Measurements from ENCODE around the gene TIAL1.
A peak's percentile ranks its signal among the peaks of the same experiment; 100 is the strongest.
"Not testable (repeated sequence)": the region's sequence is repeated elsewhere in the genome, so short reads cannot be mapped to it uniquely, and the experiment has no call there.

Gene TIAL1

DNA sequence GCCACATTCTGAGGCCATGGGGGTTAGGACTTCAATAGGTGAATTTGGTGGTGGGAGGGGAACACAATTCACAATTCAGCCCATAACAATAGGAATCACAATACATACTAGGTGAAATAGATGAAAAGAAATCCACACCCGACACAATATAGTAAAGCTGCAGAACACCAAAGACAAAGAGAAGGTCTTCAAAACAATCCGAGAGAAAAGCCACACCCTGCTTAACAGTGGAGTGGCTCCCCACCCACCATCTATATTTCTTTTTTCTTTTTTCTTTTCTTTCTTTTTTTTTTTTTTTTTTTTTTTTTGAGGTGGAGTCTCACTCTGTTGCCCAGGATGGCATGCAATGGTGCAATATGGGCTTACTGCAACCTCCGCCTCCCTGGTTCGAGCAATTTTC, 14.7 kb upstream of the TIAL1 start:
- no peak for DNase-seq

DNA sequence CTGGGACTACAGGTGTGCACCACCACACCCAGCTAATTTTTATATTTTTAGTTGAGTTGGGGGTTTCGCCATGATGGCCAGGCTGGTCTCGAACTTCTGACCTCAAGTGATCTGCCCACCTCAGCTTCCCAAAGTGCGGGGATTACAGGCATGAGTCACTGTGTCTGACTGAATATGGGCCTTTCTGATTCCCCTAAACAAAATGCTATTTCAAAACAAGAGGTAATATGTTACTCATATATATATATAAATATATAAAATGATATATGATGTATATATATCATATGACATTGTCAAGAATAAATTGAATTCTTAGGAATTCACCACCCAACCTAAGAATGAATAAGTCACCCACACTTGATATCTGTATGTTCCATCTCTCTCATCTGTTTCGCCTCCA, 12.8 kb upstream of the TIAL1 start:
- DNase-seq, result no peak

- DNase-seq, result peak; percentile 8
Observed at GRCh38 chr10:119608316-119609155, 11.8 kb upstream of the TIAL1 start.

- no peak for DNase-seq
Observed at GRCh38 chr10:119604468-119604867, 7.7 kb upstream of the TIAL1 start.

- no peak for DNase-seq
Observed at GRCh38 chr10:119602241-119603095, 5.7 kb upstream of the TIAL1 start.

DNA sequence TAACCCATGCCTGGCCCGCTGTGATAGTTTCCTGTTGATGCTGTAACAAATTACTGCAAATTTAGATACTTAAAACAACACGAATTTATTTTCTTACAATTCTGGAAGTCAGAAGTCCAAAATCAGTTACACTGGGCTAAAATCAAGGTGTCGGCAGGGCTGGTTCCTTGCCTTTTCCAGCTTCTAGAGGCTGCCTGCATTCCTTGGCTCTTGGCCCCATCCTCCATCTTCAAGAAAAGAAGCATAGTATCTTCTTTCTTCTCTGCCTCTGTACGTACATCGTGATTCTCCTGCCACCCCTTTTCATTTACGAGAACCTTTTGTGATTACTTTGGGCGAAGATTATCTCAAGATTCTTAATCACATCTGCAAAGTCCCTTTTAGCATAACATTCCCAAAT, 1.6 kb upstream of the TIAL1 start:
- DNase-seq, result no peak

DNA sequence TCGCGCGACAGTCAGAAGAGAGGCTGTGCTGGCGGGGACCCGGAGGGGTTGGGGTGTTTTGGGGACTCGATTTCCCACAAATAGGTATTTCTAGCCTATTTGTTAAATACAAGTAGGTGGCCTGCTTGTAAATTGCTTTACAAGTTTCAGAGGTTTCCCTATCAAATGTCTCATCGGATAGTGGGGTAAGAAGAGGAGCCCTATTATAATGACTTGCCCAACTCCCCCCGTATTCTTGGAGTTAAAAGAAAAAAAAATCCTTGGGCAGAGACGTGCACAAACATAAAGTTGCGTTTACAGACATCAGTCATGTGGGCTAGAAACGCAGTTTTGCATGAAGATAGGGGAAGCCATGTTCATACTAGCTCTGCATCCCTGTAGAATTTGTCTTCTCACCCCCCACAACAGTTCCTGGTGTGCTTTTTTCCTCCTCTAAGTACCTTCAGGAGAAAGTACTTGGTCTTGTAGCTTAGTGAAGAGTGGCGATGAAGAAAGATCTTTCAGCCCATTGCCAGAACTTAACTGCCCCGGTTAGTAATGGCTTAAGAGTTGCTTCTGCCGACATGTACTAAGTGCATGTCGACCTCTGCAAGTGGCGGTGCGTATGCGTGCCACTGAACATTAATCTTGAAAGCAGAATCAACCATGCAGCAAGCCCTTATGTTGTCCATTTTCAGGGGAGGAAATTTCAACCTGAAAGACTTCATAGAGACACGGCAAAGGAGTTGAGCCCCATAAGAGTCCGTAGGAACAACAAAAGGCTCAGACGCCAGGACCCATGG, 832 bp upstream of the TIAL1 start:
- no peak for DNase-seq

- peak; percentile 51 for DNase-seq
Observed at GRCh38 chr10:119595676-119596515, 868 bp downstream of the TIAL1 start.

GRCh38 chr10:119595134-119595675, 1.6 kb downstream of the TIAL1 start:
- no peak for DNase-seq

DNA sequence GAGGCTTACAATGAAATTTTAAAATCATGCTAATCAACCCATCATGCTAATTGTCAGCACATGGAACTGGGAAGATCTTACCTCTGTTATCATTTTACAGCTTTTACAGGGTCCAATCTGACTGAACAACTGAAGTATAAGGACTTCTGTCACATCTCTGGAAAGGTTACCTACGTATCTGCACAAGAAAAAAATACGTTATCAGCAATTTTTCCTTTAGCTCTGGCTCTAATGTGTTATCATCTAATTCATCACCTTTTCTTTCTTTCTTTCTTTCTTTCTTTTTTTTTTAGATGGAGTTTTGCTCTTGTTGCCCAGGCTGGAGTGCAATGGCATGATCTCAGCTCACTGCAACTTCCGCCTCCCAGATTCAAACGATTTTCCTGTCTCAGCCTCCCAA, 8.7 kb downstream of the TIAL1 start:
- no peak for DNase-seq

DNA sequence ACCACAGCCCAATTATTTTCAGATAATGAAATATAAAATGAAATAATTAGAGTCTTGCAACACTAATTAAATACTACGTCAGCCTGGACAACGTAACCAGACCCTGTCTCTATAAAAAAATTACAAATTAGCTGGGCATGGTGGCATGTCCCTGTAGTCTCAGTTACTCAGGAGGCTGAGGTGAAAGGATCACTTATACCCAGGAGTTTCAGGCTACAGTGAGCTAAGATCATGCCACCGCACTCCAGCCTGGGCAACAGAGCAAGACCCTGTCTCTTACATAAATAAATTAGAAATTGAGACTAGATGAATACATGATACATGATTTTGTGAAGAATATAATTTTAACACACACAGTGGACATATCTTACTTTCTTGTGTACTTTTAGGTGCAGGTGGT, 18.4 kb downstream of the TIAL1 start:
- no peak for DNase-seq

GRCh38 chr10:119575991-119576390, 20.8 kb downstream of the TIAL1 start:
- DNase-seq, result no peak

- peak; percentile 21 for DNase-seq
Observed at GRCh38 chr10:119575506-119575905, 21.3 kb downstream of the TIAL1 start.

- DNase-seq, result no peak
Observed at GRCh38 chr10:119567978-119568377, 28.8 kb downstream of the TIAL1 start.

DNA sequence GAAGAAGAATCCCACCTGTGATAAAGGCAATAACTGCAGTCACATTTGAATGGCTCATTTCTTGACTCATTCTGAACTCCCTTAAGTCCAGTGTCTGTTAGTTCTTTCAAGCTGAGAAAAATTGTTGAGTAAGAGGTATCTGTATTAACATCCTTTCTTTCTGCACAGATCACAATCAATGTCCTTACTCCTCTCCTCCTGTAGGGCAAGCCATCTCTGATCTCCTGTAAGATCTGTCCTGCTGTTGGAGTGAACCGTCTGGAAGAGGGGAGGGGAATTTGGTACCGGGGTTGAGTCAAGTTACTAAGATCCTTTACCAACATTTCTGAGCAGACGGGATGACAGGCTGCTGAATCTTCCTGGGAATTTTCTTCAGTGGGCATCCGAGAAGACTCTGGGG, 34.7 kb downstream of the TIAL1 start:
- DNase-seq, result no peak

- not testable (repeated sequence) for DNase-seq
Observed at GRCh38 chr10:119559511-119559910, 37.3 kb downstream of the TIAL1 start.

GRCh38 chr10:119556081-119556480, 40.7 kb downstream of the TIAL1 start:
- not testable (repeated sequence) for DNase-seq

DNA sequence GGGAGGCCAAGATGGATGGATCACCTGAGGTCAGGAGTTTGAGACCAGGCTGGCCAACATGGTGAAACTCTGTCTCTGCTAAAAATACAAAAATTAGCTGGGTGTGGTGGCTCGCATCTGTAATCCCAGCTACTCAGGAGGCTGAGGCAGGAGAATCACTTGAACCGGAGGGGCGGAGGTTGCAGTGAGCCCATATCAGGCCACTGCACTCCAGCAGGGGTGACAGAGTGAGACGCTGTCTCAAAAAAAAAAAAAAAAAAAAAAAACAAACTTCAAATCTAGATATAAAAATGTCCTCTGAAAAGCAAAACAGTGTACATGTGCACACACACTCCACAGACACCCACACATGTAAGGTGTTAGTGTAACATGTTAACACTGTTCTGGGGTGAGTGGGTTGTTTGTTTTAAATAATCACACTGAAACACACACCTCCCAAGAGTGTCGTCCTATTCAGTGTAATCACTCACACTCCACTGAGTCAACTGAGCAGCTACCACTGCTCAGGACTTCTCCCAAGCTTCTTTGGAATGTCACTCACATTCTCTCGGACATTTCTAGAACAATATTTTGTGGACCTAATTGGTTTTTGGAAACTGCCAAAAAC, 41.5 kb downstream of the TIAL1 start:
- no peak for DNase-seq

DNA sequence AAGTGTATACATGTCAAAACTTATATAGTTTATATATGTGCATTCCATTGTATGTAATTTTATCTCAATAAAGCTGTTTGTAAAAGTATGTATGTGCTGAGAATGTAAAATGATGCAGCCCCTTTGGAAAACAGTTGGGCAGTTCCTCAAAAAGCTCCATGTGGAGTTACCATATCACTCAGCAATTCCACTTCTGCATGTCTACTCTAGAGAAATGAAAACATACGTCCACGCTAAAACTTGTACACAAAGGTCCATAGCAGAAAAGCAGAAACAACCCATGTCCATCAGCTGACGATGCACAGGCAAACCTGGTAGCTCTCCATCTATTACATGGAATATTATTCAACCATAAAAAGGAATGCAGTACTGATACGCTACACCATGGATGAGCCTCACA, 45.9 kb downstream of the TIAL1 start:
- DNase-seq, result no peak

DNA sequence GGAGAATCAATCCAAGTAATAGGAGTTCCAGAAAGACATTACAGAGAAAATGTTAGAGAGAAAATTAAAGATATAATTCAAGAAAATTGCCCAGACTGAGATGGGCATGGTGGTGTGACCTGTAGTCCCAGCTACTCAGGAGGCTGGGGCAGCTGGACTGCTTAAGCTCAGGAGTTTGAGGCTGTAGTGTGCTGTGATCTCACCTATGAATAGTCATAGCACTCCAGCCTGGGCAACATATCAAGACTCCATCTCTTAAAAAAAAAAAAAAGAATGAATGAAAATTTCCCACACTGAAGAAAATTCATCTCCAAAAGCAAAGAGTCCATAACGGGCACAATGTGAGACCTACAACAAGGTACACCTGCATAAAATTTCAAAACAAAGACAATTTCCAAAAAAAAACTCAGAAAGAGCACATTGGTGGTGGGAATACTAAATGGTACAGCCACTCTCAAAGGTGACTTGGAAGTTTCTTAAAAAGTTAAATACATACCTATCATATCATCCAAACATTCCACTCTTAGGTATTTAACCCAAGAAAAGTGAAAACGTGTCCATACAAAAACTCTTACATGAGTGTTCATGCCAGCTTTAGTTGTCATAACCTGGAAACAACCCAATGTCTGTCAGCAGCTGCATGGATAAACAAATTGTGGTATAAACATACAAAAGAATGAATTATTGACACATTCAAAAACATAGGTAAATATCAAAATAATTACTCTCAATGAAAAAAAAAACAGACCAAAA, 47.3 kb downstream of the TIAL1 start:
- DNase-seq, result no peak

DNA sequence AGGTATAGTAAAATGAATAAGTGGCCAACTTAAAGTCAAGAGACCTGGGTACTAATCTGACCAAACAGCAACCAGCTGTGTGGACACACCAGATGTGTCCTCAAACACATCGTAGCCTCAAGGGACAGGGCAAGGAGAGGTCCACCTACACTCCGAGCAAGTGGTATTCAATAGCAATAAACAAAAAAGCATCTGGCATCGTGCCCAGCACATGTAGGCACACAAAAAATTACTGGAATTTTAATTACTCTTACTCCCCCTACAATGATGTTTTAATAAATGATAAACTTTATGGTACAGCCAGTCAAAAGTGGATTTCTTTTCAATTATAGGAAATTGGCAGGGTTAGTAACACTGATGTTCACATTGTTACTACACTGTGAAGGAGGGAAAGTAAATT, 50.8 kb downstream of the TIAL1 start:
- no peak for DNase-seq

All from activated gamma-delta T cell treated with Interleukin-2 at 50 U/mL for 16 hours (primary cell).